CD4-positive, alpha-beta T cell treated with Interleukin-6 for 4 hours (primary cell): ENCODE data around the gene SPIRE1.
"Not testable (repeated sequence)": the region's sequence is repeated elsewhere in the genome, so short reads cannot be mapped to it uniquely, and the experiment has no call there.

Experiments used
- DNase-seq: peaks from one replicate; pipeline ENCODE4 v3.0.0-alpha.2; 2020; ENCODE audit warnings: mixed read lengths

The SPIRE1 gene

GRCh38 chr18:12645751-12646203 lies 12.1 kb downstream of the SPIRE1 start:
- DNase-seq = no peak

- no peak for DNase-seq
Observed at GRCh38 chr18:12645254-12645653, 12.7 kb downstream of the SPIRE1 start.

- DNase-seq = not testable (repeated sequence)
Observed at GRCh38 chr18:12643756-12644155, 14.2 kb downstream of the SPIRE1 start.

- DNase-seq = no peak
Observed at GRCh38 chr18:12640881-12641200, 17.1 kb downstream of the SPIRE1 start.

GRCh38 chr18:12639990-12640880 lies 17.7 kb downstream of the SPIRE1 start:
- no peak for DNase-seq

- DNase-seq = no peak
Observed at GRCh38 chr18:12638644-12639124, 19.2 kb downstream of the SPIRE1 start.

GRCh38 chr18:12637901-12638643 lies 19.8 kb downstream of the SPIRE1 start:
- no peak for DNase-seq

- no peak for DNase-seq
Observed at GRCh38 chr18:12637393-12637792, 20.5 kb downstream of the SPIRE1 start.

- DNase-seq = no peak
Observed at GRCh38 chr18:12631831-12632477, 26.0 kb downstream of the SPIRE1 start.

GRCh38 chr18:12630136-12630535 lies 27.8 kb downstream of the SPIRE1 start:
- no peak for DNase-seq

- no peak for DNase-seq
Observed at GRCh38 chr18:12628706-12629702, 28.9 kb downstream of the SPIRE1 start.

GRCh38 chr18:12627199-12627598 lies 30.7 kb downstream of the SPIRE1 start:
- DNase-seq = not testable (repeated sequence)

GRCh38 chr18:12625241-12625640 lies 32.7 kb downstream of the SPIRE1 start:
- no peak for DNase-seq

GRCh38 chr18:12621742-12622306 lies 36.1 kb downstream of the SPIRE1 start:
- DNase-seq = no peak

GRCh38 chr18:12615748-12616147 lies 42.2 kb downstream of the SPIRE1 start:
- DNase-seq = no peak

GRCh38 chr18:12608301-12608700 lies 49.6 kb downstream of the SPIRE1 start:
- no peak for DNase-seq

GRCh38 chr18:12606592-12607315 lies 51.2 kb downstream of the SPIRE1 start:
- DNase-seq = no peak

- DNase-seq = no peak
Observed at GRCh38 chr18:12604445-12605007, 53.4 kb downstream of the SPIRE1 start.

- no peak for DNase-seq
Observed at GRCh38 chr18:12599966-12600365, 57.9 kb downstream of the SPIRE1 start.

- no peak for DNase-seq
Observed at GRCh38 chr18:12599543-12599942, 58.4 kb downstream of the SPIRE1 start.
